NCI-H82 treated with DMSO at 0.1 percent for 48 hours (cell line): ENCODE data around the gene LIX1.
"Not testable (repeated sequence)": the region's sequence is repeated elsewhere in the genome, so short reads cannot be mapped to it uniquely, and the experiment has no call there.

Experiments
- DNase-seq: peaks from one replicate; lab custom pipeline; 2025; ENCODE audit not compliant: unreplicated experiment; lab: John Stamatoyannopoulos, UW

LIX1 gene

DNA sequence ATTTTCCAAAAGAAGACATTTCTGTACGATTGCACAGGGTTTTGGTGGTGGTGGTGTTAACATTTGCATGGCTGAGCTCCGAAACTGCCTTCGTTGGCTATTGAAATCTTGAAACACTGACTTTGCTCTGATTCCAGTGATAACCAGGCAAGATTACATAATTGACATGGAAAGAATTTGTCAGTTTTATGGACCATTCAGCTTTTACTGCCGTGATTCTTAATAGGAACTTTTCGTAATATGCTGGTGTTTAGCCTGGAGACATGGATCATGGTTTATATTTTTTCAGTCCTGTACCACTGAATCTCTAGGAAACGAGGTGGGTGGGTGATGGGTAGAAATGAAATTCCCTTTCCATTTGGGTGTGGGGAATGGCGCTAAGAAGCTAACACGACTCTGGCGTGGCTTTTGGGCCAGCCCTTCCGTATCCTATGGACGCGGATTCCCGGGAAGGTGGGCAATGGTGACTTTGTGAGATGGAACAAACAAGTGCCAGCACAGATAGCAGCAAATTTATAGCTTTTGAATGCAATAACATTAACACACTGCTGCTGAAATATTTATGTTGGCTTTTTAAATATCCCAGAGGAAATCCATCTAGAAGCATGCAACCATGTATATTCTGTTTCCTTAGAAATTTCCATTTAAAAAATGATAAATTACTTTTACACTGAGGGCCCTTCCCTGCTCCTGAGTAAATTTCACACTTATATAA, 36.8 kb downstream of the LIX1 start:
- DNase-seq = no peak

- DNase-seq = no peak
Measured at GRCh38 chr5:97102010-97102470, 40.4 kb downstream of the LIX1 start.

DNA sequence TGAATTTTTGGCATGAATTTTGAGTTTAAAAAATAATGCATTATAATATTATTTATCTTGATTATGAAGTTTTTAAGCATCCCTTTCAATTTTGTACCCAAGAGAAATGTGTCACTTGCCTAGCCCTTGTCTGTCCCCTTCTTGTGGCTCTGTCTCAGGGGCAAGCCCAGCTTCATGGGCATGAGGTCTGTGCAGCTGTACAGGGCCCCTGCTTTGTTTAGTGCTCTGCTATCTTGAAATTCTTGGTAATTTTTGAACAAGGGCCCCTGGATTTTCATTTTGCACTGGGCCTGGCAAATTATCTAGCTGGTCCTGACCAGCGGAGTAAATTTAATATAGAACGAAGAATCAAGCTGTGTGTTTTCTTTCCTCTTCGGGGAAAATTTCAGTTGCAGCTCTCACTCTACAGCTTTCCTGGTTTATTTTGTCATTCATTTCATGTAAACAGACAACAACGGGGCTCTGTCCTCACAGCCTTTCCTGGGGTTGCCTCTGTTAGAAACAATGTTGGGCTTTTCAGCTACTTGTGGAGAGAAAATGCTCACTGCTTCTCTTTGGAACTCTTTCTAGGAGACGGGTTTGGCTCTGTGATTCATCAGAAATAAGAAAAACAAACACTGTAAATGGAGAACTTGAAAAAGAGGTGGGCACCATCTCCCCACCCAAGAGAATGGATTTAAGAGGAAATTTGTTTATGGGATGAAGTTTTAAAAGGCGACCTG, 41.1 kb downstream of the LIX1 start:
- no peak for DNase-seq

- no peak for DNase-seq
Measured at GRCh38 chr5:97100476-97100875, 41.9 kb downstream of the LIX1 start.

GRCh38 chr5:97098922-97099321, 43.5 kb downstream of the LIX1 start:
- no peak for DNase-seq

- DNase-seq = no peak
Measured at GRCh38 chr5:97097326-97098230, 44.8 kb downstream of the LIX1 start.

DNA sequence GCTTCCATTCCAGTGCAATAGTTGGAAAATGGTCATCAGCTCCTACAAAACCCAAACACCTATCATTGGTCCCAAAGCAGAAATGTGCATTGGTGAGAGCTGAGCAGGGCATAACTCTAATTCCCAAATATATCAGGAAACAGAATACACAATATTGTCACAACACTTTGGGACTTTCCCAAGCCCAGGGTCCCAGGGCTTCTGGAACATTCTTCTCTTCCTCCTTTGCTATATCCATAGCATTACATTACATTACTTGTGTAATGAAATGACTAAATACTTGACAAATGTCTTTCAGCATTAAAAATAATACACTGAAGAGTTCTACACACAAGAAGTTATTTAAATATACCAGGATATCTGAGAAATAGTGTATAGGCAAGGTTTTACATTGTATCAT, 45.6 kb downstream of the LIX1 start:
- no peak for DNase-seq

DNA sequence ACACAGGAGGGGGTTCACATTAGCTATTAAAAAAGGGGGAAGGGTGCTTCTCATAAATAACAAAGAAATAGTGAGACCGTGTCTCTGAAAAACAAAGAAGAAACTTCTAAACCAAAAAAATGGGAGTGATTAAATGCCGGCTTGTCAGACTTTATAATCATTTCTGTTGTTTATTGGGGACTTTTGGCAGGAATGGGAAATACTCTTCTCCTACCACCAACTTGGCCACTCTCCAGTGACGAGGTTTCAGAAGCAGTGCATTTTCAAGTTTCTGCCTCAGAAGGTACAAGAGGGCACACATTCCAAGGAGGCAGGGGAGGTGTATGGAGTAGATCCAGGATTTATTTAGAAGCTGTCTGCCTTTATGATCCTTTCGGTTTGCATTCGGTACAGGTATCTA, 46.2 kb downstream of the LIX1 start:
- DNase-seq = no peak

GRCh38 chr5:97095318-97095732, 47.1 kb downstream of the LIX1 start:
- DNase-seq = no peak

DNA sequence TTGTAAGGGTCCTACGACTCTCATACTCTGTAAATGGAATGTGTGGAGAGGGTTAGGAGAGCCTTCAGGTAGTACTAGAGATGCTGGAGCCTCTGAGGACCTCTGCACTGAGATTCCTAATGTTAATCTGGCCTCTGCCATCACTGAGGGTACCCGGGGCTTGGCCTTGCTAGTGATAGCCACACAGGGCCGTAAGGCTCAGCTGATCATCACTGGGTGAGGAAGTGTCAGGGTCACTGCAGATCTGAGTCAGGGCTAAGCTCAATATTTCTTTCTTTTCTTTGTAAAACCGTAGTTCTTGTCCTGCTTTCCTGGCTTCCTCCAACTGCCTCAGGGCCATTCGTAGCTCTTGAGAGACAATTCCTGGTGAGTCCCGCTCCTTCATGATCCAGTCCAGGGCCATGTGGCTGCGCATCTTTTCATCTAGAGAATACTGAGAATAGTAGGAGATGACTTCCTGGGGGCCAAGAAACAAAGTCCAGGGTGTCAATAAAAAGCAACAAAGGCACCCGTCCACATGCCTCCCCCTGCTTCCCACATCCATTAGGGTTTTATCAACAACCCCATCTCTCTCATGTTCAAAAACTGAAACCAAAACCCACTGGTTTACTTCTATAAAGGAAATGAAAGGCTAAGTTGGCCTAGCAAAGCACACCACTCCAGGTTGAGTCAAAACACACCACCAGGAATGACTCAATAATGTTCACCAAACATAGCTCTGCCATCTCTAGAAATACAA, 47.7 kb downstream of the LIX1 start:
- DNase-seq = no peak

DNA sequence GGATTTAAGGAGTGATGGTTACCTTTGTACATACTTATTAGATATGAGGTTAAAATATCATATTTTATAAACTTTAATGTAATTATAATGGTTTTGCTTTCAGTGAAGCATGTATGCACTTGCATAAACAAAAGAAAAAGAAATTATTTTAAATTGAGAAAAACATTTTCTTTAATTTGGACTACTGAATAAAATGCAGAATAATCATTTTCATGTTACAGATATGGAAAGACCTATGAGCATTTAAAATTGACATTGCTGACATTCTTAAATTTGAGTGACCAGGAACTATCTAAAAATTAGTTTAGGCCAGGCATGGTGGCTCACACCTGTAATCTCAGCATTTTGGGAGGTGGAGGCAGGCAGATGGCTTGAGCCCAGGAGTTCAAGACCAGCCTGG, 49.2 kb downstream of the LIX1 start:
- DNase-seq = no peak

DNA sequence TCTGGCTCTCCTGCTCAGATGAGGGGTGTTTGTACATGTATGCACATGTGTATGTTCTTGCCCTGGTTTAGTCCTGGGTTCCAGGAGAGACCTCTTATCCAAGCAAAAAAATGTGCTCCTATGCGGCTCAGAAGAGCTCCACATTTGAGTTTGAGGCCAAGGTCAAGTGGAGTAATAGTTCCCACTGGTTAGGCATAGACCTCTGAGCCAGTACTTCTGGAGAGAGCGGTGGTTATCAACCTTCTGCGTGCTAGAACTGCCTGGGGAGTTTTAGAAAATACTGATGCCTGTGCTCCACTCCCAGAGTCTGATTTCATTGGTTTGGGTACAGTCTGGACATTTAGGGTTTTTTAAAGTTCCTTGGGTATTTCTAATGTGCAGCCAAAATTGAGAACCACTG, 51.5 kb downstream of the LIX1 start:
- no peak for DNase-seq

DNA sequence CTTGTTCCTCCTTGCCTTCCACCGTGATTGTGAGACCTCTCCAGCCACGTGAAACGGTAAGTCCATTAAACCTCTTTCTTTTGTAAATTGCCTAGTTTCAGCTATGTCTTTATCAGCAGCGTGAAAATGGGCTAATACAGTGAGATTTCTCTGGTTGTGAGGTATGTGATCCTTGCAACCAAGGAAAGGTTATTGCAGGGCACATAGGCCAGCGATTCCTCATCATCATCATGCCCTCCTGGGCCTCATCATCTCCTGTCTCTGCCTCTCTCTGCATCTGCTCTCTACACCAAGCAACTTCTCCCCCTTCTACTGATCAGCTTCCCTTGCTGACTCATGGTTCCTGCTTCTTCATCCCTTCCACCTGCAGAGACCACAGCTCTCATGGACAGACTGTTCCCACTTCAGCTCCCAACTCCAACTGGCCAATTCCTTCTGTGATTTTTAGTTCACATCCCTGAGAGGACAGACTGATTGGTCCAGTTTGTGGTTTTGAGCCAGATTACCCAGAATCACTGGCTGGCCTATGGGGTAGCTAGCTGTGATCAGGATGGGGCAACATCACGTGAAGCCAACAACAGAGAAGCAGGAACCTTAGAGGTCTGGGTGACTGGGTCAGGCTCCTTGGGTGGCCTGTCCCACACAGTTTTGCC, 53.1 kb downstream of the LIX1 start:
- DNase-seq = no peak

- DNase-seq = no peak
Measured at GRCh38 chr5:97088774-97089148, 53.6 kb downstream of the LIX1 start.

- no peak for DNase-seq
Measured at GRCh38 chr5:97087138-97087537, 55.3 kb downstream of the LIX1 start.

- DNase-seq = no peak
Measured at GRCh38 chr5:97085459-97086181, 56.8 kb downstream of the LIX1 start.

DNA sequence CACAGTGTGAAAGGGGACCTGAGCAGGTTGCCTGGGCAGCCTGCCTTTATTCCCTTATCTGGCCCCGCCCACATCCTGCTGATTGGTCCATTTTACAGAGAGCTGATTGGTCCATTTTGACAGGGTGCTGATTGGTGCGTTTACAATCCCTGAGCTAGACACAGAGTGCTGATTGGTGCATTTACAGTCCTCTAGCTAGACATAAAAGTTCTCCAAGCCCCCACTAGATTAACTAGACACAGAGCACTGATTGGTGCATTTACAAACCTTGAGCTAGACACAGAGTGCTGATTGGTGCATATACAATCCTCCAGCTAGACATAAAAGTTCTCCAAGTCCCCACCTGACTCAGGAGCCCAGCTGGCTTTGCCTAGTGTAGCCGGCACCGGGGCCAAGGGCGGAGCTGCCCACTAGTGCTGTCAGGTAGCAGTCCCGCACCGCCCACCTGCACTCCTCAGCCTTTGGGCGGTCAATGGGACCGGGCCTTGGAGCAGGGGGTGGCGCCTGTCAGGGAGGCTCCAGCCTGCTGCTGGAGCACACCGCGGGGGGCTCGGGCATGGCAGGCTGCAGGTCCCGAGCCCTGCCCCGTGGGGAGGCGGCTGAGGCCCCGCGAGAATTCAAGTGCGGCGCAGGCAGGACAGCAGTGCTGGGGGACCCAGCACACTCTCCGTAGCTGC, 57.5 kb downstream of the LIX1 start:
- not testable (repeated sequence) for DNase-seq

DNA sequence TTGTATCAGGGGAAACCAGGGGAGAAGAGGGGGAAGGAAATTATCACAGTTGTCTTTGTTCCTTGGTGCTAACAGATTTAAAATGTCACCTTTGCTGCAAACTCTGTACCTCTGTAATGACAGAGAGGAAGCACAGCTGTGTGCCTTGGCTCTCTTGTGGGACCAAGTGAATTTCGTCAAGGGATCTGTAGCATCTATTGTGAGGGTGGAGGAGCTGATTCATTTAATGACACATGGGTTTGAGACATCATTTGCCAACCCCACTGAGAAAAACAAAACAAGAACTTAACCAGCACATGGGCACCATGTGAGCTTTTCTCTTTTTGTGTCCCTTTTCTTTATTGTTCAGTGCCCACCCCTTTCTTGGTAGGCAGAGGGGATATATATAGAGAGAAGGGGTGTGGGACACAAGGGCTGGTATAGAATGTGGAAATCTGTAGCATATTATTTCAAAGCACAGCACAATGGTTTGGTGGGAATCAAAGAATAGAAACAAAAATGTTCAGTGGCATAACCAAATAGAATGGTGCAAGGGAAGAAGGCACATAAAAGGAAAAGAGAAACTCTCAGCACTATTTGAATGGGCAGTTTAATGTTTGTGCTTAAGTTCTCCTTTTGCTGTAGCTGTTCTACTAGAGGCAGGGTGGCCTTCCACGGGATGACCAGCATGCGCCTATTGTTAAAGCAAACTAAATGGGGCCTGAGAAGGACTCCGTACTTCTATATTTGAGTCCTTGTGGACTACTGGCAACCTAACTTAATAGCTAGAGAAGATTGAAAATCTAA, 63.3 kb downstream of the LIX1 start:
- no peak for DNase-seq
